GM21737 (cell line): ENCODE measurements around the gene C10orf62.
"Not testable (repeated sequence)": the region's sequence is repeated elsewhere in the genome, so short reads cannot be mapped to it uniquely, and the experiment has no call there.

Experiments used
- ATAC-seq: cut with Tn5 transposase; IDR thresholded peaks from one replicate; pipeline ENCODE4 v1.9.1; 2021; ENCODE audit warnings: mild to moderate bottlenecking, moderate library complexity; ENCODE audit not compliant: unreplicated experiment

The C10orf62 gene

DNA sequence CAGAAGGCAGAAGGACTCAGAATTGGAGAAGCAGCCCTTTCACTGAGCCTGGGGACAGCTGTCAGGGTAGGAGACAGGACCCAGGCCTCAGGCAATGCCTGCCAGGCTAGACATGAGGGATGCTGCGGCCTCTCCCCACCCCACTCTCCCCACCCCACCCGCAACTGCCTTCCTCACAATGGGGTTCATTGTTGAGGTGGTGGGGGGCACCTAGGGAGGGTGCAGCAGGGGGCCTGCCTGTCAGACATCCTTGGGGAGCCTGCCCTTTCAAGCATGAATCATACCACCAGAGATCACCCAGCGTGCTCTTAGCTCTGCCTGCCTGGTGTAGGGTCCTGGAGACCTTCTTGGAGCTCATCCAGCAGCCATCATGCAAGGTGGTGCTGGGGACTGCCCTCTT is at the start of gene C10orf62:
C10orf62 (plus strand) TSS at position 243 of the 400 bp plus-strand sequence. CDS start 177 bp downstream, outside the sequence.
- ATAC-seq: no peak

DNA sequence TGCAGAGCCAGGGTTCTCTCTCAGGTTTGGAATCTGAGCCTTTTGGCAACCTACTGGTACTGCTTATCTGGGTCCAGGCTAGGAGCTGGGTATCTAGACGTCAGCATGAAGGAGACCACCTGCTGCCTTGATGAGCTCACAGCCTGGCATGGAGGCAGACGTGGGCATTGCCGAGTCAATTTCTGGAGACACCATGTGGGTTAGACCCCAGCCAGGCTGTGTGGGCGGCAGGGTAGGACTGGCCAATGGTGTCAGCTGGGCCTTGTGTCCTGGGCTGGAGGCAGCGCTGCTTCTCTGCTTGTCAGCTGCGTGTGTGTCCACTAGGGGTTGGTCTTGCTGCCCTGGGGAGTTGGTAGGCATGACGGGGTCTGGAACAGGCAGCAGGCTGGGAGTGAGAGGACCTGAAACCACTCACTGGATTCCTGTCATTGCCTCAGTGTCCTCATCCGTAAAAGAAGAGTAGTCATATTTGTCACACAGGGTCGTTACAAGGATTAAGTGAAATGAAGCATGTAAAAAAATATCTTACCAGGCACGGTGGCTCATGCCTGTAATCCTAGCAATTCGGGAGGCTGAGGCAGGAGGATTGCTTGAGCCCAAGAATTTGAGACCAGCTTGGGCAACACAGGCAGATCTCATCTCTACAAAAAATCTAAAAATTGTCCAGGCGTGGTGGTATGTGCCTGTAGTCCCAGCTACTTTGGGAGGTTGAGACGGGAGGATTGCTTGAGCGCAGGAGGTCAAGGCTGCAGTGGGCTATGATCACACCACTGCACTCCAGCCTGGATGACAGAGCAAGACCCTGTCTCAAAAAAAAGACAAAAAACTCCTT is 48.6 kb upstream of the C10orf62 start:
- no peak for ATAC-seq

- ATAC-seq: no peak
Observed at GRCh38 chr10:97542169-97543024, 47.1 kb upstream of the C10orf62 start.

DNA sequence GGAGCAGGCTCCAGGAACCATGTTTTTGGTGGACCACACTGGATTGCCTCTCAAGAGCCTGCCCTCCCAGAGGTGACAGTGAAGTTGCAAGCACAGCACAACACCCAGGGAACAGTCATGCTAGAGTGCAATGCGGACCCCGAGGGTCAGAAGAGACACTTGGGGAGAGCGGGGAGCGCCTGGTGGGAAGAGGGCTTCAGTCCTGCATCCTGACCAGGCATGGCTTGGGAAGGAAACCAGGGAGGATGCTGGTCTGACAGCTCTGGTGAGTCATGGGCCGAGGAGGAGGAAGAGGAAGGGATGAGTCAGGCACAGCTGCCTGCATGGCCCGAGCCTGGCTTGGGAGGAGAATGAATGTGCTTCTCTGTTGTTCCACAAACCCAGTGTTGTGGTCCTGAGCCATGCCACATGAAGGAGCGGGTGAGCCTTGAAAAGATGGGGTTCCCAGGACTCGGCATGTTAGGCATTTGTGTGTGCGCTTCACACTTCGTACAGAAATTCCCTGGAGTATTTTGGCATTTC is 46.4 kb upstream of the C10orf62 start:
- ATAC-seq: no peak

DNA sequence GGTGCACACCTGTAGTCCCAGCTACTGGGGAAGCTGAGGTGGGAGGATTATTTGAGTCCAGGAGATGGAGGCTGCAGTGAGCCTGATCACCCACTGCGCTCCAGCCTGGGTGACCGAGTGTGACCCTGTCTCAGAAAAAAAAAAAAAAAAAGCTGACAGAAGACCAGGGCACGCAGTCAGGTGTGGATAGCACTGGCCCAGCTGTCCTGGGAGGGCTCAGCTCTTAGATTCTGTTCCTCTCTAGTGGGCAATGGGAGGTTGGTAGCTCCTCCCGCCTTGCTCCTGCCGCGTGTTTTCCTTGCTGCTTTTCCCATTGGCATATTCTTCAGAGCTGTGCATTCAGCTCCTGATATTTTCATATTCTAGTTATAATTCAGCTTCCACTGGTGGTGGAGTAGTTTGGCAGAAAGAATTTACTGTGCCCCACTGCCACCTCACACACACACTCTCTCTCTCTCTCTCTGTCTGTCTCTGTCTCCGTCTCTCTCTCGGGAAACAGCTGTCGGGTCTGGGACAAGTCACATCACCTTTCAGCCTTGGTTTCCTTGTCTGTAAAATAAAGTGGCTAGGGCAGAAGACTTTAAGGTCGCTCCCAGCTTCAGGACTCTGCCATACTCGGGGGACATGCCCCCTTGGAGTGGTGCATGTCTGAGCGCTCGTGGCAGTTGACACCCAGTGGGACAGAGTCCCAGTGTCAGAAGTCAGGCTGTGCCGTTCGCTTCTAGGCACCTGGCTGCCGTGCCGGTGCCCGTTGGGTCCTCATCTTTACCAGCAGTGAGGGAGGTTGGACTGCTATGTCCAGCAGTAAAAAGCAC is 42.9 kb upstream of the C10orf62 start:
- no peak for ATAC-seq

DNA sequence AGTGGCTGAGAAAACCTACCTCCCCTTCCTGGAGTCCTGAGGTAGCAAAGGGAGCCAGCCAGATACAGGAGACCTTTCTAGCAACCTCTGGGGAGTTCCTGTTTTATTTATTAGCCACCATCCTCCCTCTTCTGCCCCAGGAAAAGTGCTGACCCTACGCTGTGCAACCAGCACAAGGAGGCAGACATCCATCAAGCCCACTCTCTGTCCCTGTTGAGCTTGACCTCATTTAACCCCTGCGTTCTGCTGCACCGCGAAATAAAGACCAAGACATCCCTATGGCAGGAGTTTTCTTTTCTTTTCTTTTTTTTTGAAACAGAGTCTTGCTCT is 42.3 kb upstream of the C10orf62 start:
- no peak for ATAC-seq

- ATAC-seq: no peak
Observed at GRCh38 chr10:97547962-97548361, 41.6 kb upstream of the C10orf62 start.

- no peak for ATAC-seq
Observed at GRCh38 chr10:97548828-97549455, 40.6 kb upstream of the C10orf62 start.

- ATAC-seq: no peak
Observed at GRCh38 chr10:97549587-97550322, 39.8 kb upstream of the C10orf62 start.

- no peak for ATAC-seq
Observed at GRCh38 chr10:97550336-97551149, 39.0 kb upstream of the C10orf62 start.

DNA sequence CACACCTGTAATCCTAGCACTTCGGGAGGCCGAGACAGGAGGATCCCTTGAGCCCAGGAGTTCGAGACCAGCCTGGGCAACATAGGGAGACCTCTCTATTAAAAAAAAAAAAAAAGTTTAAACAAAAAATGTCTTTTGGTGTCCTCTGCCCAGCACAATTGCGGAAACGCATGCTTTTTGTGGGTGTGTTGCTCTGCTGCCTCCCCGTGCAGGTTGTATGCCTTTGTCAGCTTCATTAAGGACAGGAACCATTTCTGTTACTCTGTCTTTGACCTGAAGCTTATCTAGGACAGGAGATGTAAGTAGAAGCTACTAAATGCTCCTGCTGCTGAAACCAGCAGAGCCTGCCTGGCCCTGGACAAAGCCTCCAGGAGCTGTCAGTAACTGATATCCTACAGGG is 38.2 kb upstream of the C10orf62 start:
- ATAC-seq: no peak

DNA sequence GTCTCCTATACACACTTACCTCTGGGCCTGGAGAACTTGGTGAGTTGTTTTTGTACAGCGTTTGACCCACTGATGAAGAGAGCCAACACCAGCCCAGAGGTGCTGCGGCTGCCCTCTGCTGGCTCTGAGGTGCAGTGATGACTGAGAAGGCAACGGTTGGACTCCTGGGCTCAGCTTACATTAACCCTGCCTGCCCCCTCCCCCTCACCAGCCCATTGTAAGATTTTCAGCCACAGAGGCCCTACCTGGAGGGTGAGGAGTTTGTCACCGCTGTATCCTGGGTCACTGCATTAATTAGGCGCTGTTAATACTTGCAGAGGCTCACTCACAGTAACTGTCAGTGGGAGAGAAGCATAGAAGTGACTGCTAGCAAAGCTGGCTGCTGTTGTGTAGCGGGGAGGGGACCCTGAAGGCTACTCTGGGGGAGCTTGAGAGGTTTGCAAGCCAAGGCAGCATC is 35.9 kb upstream of the C10orf62 start:
- ATAC-seq: peak; percentile 65

DNA sequence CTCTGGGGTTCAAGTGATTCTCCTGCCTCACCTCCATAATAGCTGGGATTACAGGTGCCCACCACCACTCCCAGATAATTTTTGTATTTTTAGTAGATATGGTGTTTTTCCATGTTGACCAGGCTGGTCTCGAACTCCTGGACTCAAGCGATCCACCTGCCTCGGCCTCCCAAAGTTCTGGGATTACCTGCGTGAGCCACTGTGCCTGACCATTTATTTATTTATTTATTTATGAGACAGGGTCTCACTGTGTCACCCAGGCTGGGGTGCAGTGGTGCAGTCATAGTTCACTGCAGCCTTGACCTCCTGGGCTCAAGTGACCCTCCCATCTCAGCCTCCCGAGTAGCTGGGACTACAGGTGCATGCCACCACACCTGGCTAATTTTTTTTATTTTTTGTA is 35.2 kb upstream of the C10orf62 start:
- ATAC-seq: not testable (repeated sequence)

DNA sequence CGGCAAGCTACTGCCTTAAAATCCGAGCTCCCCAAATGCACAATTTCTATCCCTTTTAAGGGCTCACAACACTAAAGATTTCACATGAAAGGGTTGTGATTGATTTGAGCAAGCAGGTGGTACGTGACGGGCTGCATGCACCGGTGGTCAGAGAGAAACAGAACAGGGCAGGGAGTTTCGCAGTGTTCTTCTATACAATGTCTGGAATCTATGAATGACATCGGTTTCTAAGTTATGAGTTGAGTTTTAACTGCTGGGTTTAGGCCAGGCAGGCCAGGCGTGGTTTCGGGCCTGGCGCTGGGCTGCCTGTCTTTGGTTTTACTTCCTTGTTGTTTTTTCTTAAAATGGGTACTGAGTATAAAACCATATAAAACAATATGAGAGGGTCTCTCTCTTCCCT is 34.0 kb upstream of the C10orf62 start:
- not testable (repeated sequence) for ATAC-seq

- ATAC-seq: not testable (repeated sequence)
Observed at GRCh38 chr10:97560731-97561381, 28.7 kb upstream of the C10orf62 start.

GRCh38 chr10:97561386-97562077 is 28.0 kb upstream of the C10orf62 start:
- ATAC-seq: not testable (repeated sequence)

DNA sequence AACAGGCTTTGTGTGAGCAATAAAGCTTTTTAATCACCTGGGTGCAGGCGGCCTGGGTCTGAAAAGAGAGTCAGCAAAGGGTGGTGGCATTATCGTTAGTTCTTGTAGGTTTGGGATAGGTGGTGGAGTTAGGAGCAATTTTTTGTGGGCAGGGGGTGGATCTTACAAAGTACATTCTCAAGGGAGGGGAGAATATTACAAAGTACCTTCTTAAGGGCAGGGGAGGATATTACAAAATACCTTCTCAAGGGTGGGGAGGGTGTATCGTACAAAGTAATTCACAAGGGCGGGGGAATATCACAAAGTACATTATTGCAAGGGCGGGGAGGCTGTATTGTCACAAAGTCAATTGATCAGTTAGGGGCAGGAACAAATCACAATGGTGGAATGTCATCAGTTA is 27.2 kb upstream of the C10orf62 start:
- not testable (repeated sequence) for ATAC-seq

DNA sequence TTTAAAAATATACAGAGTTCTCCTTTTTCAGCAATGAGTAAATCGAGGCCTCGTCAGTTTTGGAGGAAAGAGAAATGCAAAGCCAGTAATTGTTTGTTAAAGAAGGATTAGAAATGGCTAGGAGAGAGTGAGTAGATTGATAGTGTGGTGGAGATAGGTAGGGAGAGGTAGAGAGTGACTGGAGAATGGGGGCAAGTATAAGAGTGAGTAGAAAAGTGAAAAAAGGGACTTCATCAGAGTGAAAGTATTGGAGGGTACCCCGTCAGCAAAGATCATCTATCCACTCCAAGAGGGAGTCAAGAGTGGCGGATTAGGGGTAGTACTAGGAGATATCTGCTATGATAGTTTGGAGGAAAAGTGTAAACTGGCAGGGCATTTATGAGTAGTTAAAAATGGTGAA is 26.2 kb upstream of the C10orf62 start:
- ATAC-seq: no peak
